Testis (tissue), 2 donors: ENCODE results near the gene ADCK2.

Experiments used
- POLR2A ChIP-seq: fragments of 450-650 bp; IDR thresholded peaks from one replicate; pipeline ENCODE4 v1.6.1; 2017; ENCODE audit warnings: antibody characterized with exemption, mild to moderate bottlenecking, moderate library complexity
- TF ChIP-seq, protein P1 (sequence below), 3 experiments: fragments of 450-650 bp in 2 of 3; fragments of 200-600 bp in 1 of 3; sonication (generic) in 1 of 3; IDR thresholded peaks; one replicate each; pipeline ENCODE4 v1.5.1; 2016 to 2019; ENCODE audit warnings: antibody characterized with exemption in 3 of 3, mild to moderate bottlenecking in 2 of 3, moderate library complexity in 1 of 3

DNA sequence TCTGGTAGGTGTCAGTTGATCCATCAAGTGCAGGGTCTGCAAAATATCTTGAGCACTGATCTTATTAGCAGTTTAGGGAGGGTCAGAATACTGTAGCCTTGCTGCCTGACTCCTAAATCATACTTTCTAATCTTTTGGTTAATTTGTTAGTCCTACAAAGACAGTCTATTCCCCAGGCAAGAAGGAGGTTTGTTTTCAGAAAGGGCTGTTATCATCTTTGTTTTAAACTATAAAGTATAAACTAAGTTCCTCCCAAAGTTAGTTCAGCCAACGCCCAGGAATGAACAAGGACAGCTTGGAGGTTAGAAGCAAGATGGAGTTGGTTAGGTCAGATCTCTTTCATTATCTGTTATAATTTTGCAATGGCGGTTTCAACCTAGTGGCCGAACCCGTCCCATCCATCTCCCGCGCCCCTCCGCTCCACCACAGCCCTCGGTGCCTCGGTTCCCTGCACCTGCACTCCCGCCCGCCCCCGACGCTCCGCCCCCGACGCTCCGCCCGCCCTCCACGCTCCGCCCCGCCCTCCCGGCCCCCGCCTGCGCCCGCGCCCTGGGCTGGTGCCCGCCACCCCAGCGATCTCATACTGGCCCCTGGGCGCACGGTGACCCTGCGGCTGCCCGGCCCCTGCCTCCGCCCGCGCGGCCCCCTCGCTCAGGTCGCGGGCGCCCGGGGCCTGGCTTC lies at the start of gene ADCK2:
- TF ChIP-seq, protein P1, sequence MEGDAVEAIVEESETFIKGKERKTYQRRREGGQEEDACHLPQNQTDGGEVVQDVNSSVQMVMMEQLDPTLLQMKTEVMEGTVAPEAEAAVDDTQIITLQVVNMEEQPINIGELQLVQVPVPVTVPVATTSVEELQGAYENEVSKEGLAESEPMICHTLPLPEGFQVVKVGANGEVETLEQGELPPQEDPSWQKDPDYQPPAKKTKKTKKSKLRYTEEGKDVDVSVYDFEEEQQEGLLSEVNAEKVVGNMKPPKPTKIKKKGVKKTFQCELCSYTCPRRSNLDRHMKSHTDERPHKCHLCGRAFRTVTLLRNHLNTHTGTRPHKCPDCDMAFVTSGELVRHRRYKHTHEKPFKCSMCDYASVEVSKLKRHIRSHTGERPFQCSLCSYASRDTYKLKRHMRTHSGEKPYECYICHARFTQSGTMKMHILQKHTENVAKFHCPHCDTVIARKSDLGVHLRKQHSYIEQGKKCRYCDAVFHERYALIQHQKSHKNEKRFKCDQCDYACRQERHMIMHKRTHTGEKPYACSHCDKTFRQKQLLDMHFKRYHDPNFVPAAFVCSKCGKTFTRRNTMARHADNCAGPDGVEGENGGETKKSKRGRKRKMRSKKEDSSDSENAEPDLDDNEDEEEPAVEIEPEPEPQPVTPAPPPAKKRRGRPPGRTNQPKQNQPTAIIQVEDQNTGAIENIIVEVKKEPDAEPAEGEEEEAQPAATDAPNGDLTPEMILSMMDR (IDR thresholded peaks at IDR 0.05), result no peak
- TF ChIP-seq POLR2A, result no peak
